Measurements from ENCODE around the gene TCEANC2.

TCEANC2 gene

DNA sequence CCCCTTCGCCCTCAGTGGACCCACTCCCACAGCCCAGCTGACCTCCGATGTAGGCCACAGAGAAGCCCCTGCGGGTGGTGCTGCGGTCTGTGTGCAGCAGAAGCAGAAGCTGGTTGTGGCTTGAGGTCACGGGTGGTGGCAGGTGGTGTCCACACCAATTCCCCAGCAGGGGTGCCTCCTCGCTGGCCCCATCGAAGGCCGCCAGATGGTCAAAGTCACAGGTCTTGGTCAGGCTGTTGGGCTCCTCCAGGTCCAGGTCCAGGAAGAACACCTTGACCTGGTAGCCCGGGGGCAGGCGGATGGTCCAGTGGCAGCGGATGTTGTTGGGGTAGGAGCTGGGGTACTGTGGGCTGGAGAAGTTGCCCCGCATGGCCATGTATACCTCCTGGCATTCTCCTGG is 86.3 kb downstream of the TCEANC2 start:
- DNase-seq (ENCODE audit: low read depth): no peak
- TF ChIP-seq, protein P1, sequence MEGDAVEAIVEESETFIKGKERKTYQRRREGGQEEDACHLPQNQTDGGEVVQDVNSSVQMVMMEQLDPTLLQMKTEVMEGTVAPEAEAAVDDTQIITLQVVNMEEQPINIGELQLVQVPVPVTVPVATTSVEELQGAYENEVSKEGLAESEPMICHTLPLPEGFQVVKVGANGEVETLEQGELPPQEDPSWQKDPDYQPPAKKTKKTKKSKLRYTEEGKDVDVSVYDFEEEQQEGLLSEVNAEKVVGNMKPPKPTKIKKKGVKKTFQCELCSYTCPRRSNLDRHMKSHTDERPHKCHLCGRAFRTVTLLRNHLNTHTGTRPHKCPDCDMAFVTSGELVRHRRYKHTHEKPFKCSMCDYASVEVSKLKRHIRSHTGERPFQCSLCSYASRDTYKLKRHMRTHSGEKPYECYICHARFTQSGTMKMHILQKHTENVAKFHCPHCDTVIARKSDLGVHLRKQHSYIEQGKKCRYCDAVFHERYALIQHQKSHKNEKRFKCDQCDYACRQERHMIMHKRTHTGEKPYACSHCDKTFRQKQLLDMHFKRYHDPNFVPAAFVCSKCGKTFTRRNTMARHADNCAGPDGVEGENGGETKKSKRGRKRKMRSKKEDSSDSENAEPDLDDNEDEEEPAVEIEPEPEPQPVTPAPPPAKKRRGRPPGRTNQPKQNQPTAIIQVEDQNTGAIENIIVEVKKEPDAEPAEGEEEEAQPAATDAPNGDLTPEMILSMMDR (IDR thresholded peaks at IDR 0.05; ENCODE audit: insufficient read depth, low read depth, low read length, missing control alignments): no peak
- no peak overlapping the region for H3K4me3 ChIP-seq (ENCODE audit: low read depth, low read length)

DNA sequence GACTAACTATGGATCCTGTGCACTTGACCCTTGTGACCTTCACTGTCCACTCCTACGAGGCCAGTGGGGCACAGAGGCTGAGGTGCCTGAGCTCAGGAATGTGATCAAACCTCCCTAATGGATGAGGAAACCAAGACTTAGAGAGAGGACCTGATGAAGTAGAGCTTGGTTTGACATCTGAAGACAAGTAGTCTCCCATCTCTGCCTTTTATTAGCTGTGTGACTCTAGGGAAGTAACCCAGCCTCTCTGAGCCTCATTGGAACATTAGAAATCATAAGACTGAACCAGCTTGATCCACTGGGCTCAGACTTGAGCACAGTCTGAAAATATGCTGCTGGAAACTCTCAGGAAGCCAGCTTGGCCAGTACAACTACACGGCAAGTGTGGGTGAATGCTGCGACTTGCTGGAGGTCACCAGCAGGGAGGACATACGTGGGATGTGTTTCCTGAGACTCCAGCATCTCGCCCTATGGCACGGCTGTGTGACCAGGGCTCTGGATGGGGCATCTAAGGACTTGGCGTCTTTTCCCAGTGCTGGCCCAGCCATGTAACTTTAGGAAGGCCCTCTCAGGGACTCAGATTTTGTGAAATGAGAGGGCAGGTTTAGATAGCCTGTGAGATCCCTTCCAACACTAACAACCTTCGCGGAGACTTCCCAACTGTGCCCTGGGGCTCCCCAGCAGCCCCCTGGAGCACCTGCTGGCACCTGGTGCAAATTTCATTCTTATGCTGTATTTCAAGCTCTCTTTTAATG is 88.9 kb downstream of the TCEANC2 start:
- TF ChIP-seq, protein P1 (IDR thresholded peaks at IDR 0.05; ENCODE audit: insufficient read depth, low read depth, low read length, missing control alignments): no peak
- H3K4me3 ChIP-seq (ENCODE audit: low read depth, low read length): no peak overlapping the region
- DNase-seq (ENCODE audit: low read depth): no peak

DNA sequence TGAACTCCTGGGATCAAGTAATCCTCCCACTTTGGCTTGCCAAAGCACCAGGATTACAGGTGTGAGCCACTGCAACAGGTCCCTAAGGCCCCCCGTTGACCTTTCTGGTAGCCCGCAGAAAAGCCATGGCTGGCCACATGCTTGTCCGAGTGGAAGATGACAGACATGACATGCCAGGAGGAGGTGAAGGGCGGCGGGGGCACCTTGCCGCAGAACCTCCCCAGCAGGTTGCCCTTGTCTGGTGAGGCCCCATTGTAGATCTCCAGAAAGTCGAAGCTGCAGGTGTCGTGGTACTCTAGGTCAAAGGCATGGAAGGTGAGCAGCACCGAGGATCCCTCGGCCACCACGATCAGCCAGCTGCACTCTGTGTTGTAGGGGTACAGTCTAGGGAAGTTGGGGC is 91.0 kb downstream of the TCEANC2 start:
- DNase-seq (ENCODE audit: low read depth): no peak
- TF ChIP-seq, protein P1 (IDR thresholded peaks at IDR 0.05; ENCODE audit: insufficient read depth, low read depth, low read length, missing control alignments): no peak
- no peak overlapping the region for H3K4me3 ChIP-seq (ENCODE audit: low read depth, low read length)

DNA sequence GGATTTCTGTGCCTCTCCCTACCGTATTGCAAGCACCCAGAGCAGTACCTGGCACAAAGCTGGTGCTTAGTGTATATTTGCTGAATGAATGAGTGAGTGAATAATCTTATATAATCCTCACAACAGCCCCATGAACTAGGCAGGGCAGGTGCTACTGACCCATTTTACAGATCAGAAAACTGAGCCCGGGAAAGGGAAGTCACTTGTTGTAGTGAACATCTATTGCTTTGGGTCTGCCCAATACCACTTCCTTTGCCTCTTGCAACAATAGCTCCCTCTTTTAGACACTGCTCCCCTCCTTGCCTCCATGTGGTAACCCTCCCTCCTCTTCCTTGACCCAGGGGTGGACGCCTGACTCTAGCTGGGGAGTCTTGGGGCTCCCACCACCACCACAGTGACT is 96.3 kb downstream of the TCEANC2 start:
- DNase-seq (ENCODE audit: low read depth): no peak
- TF ChIP-seq, protein P1 (IDR thresholded peaks at IDR 0.05; ENCODE audit: insufficient read depth, low read depth, low read length, missing control alignments): no peak
- no peak overlapping the region for H3K4me3 ChIP-seq (ENCODE audit: low read depth, low read length)

DNA sequence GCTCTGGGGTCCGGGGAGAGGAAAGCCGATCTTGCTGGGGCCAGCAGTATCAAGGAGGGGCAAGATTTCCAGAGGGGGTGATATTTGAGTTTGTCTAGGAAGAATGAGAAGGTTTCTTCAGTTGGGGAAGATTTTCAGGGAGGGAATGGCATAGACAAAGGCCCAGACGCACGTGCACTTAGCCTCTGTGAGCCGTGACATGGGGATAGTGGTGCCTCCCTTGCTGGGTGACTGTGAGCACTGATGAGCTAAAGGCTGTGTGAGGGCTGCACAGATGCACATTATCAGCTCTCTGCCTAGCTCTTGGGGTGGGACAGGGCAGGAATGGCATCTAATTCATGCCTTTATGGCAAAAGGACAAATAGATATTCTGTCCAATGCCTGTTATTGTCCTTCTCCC is 97.6 kb downstream of the TCEANC2 start:
- no peak overlapping the region for H3K4me3 ChIP-seq (ENCODE audit: low read depth, low read length)
- DNase-seq (ENCODE audit: low read depth): no peak
- TF ChIP-seq, protein P1 (IDR thresholded peaks at IDR 0.05; ENCODE audit: insufficient read depth, low read depth, low read length, missing control alignments): no peak

DNA sequence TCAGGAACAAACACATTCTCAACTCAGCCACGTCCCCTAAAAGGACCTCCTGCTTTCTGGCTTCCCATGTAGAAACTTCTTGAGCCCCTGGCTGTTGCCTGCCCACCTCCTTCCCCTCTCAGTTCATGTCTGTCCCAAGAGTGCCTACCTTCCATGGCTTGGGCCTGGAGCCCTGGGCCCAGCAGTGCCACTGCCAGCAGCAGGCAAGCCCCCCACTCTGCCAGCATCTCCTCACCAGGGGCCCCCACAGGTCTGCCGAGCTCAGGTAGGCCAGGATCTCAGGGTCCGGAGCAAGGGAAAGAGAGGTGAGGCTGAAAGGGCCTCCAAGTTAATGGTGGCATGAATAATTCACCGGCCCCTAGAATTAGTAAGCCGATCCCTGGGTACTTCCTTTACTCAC is 99.3 kb downstream of the TCEANC2 start, which contains the start of gene CDCP2:
CDCP2 (minus strand) TSS at position 305 of the 400 bp plus-strand sequence; CDS start at position 227, 78 bp downstream.
- DNase-seq (ENCODE audit: low read depth): no peak
- H3K4me3 ChIP-seq (ENCODE audit: low read depth, low read length): no peak within 1 kb of the TSS
- TF ChIP-seq, protein P1 (IDR thresholded peaks at IDR 0.05; ENCODE audit: insufficient read depth, low read depth, low read length, missing control alignments): no peak

All from GM12865 (cell line).